Measurements from ENCODE around the gene TJP2.

Gene TJP2

GRCh38 chr9:69237702-69238295 is 63.7 kb downstream of the TJP2 start:
- DNase-seq: no peak

DNA sequence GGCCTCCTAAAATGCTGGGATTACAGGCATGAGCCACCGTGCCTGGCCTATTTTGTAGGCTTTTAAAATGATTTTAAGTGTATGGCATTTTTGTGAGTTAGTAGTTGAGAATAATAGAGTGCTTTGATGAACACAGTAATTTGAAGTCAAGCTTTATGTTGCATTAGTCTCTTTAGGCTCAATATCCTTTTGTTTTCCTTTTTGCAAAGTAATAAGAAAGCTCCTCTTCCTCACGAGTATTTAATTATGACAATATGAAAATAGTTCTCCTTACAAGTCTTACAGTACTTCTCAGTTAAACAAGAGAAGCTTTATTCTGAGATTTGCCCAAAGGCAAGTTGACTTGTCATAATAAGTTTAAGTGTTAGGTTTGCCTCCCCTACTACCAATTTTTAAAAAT is 69.0 kb downstream of the TJP2 start:
- no peak for DNase-seq

DNA sequence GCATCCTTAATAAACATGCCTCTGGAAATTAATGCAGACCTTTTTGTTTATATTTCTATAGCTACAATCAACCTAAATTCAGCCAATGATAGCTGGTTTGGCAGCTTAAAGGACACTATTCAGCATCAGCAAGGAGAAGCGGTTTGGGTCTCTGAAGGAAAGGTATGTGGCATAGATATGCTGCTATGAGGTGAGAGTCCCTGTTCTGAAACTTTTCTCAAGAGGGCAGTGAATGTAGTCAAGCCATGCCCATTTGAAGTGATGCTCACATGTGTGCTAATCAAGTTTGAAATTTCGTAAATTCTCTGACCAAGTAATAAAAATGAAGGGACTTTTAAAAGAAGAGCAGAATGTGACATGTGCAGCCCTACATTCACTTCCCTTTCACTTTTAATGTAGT is 72.6 kb downstream of the TJP2 start:
- no peak for DNase-seq

- DNase-seq: no peak
Observed at GRCh38 chr9:69248005-69248404, 73.9 kb downstream of the TJP2 start.

DNA sequence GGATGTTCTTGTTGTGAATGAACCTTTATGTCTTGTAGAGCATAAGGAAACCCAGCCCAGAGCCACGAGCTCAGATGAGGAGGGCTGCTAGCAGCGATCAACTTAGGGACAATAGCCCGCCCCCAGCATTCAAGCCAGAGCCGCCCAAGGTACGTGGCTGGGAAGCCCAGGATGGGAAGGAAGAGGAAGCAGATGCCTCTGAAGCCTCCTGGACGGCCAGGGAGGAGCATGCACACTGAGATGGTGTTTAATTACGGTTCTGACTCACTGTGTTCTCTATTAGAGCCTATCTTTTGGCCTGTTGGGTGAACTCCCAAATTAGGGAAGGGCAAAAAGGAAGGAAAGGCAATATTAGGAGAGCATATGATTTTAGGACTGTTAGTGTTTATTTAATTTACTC is 75.3 kb downstream of the TJP2 start:
- no peak for DNase-seq

DNA sequence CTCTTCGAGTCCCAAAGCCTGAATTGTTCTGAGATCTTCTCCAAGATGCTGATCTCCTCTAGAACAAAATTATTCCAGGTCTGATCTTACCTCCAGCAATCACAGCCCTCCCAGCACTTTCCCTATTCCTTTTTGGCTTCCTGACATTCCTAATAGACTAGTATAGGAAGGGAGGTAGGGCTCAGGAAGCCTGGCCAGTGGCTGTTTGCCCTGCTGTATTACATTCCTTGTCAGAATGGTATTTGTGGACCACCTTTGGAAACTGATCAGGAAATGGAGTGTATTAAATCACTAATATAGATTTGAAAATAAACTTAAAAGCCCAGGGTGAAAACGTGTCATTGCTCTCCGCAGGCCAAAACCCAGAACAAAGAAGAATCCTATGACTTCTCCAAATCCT is 76.6 kb downstream of the TJP2 start:
- no peak for DNase-seq

DNA sequence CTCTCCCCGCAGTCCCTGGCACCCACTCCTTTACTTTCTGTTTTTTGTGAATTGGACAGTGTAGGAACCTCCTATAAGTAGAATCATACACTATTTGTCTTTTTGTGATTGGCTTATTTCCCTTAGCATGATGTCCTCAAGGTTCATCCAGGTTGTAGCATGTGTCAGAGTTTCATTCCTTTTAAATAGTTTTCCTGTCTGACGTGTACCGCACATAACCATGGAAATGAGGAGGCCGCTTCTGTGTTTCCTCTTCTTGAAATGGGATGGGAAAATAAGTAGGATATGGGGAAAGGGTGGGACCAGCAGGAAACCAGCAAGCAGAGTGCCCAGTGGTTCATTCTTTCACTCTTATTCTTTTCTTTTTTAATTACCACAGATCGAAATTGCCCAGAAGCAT is 78.4 kb downstream of the TJP2 start:
- DNase-seq: no peak

DNA sequence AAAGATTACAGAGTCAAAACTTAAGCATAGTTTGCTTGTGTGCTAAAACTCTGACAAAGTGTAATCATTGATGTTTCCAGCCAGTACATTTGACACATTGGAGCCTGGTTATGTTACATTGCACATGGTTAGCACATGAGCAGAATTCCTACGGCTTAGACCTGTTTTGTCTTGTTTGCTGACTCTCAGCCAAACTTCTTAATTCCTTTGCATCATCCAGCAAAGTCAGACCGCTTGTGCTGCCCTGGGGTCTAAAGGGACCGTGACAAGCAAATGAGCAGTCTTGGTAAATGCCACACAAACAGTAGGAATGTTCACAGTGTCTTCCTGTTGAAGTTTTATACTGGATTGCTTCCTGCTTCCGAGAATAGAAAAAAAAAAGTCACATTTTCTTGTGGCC is 79.0 kb downstream of the TJP2 start:
- DNase-seq: no peak

- DNase-seq: no peak
Observed at GRCh38 chr9:69254223-69254622, 80.1 kb downstream of the TJP2 start.

GRCh38 chr9:69255591-69255990 is 81.5 kb downstream of the TJP2 start:
- no peak for DNase-seq

- DNase-seq: no peak
Observed at GRCh38 chr9:69258551-69258950, 84.5 kb downstream of the TJP2 start.

DNA sequence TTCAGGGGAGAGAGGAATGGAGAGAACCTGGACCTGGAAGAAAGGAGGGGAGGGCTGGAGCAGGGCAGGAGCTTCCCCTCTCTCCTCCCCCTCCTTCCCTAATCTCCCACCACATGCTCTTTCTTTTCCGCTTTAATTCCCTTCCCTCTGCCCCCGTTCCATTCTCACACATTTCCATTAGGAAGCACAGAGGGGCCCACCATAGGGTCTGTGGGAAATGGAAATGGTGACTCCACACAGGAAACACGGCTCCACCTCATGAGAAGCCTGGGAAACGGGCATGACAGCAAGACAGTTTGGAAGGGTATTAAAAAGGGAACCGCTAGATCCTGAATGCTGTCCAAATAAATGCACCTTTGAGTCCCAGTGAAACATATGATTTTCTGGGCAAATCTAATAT is 86.1 kb downstream of the TJP2 start:
- no peak for DNase-seq

DNA sequence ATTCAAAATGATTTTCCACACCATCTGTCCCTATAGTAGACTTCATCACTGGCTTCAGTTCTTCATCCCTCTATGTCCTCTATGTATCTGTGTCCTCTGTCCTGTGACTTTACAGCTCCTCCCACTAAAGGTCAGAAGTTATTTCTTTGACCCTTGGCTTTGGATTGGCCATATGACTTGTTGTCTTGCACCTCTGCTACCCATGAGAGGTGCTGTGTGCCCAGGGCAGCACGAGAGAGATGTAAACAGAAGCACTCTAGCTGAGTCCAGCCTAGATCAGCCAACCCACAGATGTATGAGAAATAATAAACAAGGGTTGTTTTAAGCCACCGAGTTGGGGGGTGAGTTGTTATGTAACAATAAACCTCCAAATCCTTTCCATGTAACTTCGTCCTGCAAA is 87.6 kb downstream of the TJP2 start:
- no peak for DNase-seq

DNA sequence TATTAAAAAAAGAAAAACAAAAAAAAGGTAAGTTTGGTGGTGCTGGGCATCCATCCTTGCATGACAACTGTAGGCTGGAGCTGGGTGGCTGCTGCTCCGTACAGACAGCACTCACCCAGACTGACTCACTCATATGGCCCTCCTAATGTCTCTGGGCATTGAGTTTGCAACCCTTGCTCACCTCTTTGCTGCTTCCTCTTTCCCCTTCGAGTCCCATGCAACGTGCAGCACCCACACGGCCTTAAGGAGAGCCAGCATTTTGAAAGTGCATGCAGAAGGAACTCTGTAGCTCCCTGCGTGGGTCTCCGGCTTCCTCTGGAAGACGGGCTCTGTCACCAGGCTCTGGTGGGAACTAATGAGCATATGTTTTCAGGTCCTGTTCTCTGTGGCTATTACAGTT is 90.4 kb downstream of the TJP2 start:
- DNase-seq: no peak

DNA sequence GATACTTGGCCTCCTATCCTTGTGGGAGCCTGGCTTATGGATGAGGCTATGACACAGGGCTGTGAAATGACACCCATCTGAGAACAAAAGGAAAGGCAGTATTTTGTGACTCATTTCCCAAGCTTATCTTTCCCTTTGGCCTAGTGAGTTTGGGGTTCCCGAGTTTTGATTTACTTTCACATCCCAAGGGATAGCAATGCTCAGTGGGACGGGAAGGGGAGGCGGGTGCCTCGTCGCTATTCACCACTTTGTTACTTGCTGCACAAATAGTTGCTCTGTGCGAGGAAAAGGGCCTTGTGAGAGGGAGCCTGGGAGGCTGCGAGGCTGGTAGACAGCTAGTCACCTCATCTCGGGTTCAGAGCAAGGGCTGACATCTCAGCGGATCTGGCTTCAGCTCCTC is 91.8 kb downstream of the TJP2 start:
- DNase-seq: peak; percentile 7

GRCh38 chr9:69272212-69272611 is 98.1 kb downstream of the TJP2 start:
- no peak for DNase-seq

DNA sequence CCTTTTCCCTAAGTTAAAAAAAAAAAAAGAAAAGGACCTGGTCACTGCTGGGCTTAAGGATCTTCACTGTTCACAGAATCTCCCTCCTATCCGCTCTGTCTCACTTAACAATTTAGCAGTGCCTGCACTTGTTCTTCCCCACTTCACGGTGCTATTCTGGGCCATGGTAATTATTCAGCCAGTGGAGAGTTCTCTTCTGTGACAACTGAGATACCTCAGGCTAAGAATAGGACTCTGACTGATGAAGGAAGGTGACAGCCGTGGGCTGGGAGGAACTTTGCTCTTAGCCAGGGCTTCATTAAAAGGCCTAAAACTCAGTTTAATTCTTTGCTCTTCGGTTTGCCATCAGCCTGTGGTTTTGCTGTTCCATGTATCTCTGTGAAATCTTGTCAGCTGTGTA is 99.1 kb downstream of the TJP2 start:
- DNase-seq: no peak

DNA sequence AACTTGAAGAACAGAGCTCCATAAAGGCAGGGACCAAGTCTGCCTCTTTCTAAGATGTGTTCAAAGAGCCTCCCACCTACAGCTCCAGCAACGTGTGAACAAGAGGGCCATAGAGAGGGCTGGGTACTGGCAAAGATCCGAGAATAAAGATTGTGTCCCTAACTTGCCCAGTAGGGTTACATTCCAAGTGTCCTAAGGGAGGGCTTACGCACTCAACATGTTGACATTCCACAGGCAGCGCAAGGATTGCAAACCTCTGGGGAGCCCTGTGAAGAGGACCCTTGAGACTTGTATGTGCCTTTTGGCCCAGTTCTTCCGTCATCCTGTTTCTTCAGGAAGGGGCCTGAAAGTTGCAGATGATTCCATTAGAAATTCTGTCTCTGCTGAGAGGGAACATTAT is 102.7 kb downstream of the TJP2 start:
- no peak for DNase-seq

DNA sequence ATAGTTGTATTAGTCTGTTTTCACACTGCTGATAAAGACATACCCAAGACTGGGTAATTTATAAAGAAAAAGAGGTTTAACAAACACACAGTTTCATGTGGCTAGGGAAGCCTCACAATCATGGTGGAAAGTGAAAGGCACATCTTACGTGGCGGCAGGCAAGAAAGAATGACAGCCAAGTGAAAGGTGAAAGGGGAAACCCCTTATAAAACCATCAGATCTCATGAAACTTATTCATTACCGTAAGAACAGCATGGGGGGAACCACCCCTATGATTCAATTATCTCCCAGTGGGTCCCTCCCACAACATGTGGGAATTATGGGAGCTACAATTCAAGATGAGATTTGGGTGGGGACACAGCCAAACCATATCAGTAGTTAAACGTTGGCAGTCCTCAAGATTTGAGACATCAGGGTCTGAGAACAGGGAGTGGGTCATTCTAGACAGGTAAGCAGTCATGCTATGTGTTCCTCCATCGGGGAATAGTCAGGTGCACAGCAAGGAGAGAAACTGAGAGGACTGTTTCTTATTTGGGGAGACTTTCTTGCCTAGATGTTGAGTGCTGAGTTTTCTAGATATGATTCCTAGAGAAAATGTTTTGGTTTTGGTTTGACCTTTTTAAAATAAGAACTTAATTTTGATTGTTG is 105.1 kb downstream of the TJP2 start:
- no peak for DNase-seq

GRCh38 chr9:69279733-69280132 is 105.7 kb downstream of the TJP2 start:
- no peak for DNase-seq

- DNase-seq: no peak
Observed at GRCh38 chr9:69283003-69283402, 108.9 kb downstream of the TJP2 start.

DNA sequence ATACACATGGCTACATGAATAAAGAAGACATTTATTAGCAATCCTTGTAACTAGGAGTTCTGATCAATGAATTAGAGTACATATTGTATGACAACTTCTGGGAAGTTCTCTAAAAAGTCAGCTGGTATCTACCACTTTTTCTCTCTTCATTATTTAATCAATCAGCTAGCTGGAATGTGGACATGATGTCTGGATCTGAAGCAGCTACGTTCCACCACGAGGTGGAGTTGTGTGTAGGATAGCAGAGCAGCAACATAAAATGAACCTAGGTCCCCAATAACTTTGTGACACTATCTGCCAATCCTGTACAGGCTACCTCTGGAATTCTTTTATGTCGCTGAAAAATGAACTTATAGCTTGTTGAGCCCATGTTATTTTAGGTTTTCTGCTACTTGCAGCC is 118.0 kb downstream of the TJP2 start:
- no peak for DNase-seq

GRCh38 chr9:69293156-69293555 is 119.1 kb downstream of the TJP2 start:
- no peak for DNase-seq

GRCh38 chr9:69295872-69296552 is 121.9 kb downstream of the TJP2 start:
- no peak for DNase-seq

Measured in NCI-H226 (cell line).